SKM-1 treated with dmso at 0.1 percent for 144 hours (cell line): ENCODE measurements around the gene DAND5.
"Not testable (repeated sequence)": the region's sequence is repeated elsewhere in the genome, so short reads cannot be mapped to it uniquely, and the experiment has no call there.

Source experiments
- DNase-seq: peaks from one replicate; lab custom pipeline; 2025; ENCODE audit not compliant: unreplicated experiment; lab: John Stamatoyannopoulos, UW

Gene DAND5

GRCh38 chr19:12945479-12946091, 23.8 kb upstream of the DAND5 start, which contains the start of gene RAD23A:
Gene RAD23A, plus strand, starts transcription at chr19:12945862. Its CDS starts 87 bp downstream, at chr19:12945949.
- DNase-seq, result peak; percentile 90

- DNase-seq, result no peak
These were observed 23.2 kb upstream of the DAND5 start for GRCh38 chr19:12946092-12946721.

GRCh38 chr19:12946731-12947496, 22.5 kb upstream of the DAND5 start:
- no peak for DNase-seq

- no peak for DNase-seq
These were observed 21.4 kb upstream of the DAND5 start for GRCh38 chr19:12947702-12948611.

GRCh38 chr19:12948612-12949362, 20.6 kb upstream of the DAND5 start:
- DNase-seq, result no peak

GRCh38 chr19:12949363-12950283, 19.8 kb upstream of the DAND5 start:
- no peak for DNase-seq

GRCh38 chr19:12952050-12952449, 17.3 kb upstream of the DAND5 start:
- DNase-seq, result not testable (repeated sequence)

- DNase-seq, result no peak
These were observed 16.8 kb upstream of the DAND5 start for GRCh38 chr19:12952488-12953137.

- DNase-seq, result no peak
These were observed 16.1 kb upstream of the DAND5 start for GRCh38 chr19:12953138-12953798.

- no peak for DNase-seq
These were observed 15.4 kb upstream of the DAND5 start for GRCh38 chr19:12953799-12954611.

- no peak for DNase-seq
These were observed 14.8 kb upstream of the DAND5 start for GRCh38 chr19:12954612-12954962.

GRCh38 chr19:12955575-12955974, 13.8 kb upstream of the DAND5 start:
- not testable (repeated sequence) for DNase-seq

GRCh38 chr19:12955996-12956395, 13.4 kb upstream of the DAND5 start:
- no peak for DNase-seq

- DNase-seq, result peak; percentile 72
These were observed 12.7 kb upstream of the DAND5 start, which contains the start of gene GADD45GIP1 for GRCh38 chr19:12956446-12957388. Gene GADD45GIP1, minus strand, starts transcription at chr19:12957223. Its CDS starts 11 bp downstream, at chr19:12957212.

GRCh38 chr19:12957389-12957952, 11.9 kb upstream of the DAND5 start:
- DNase-seq, result not testable (repeated sequence)

- DNase-seq, result no peak
These were observed 9.9 kb upstream of the DAND5 start for GRCh38 chr19:12959481-12959880.
